ENCODE data around the gene TCERG1L. TPM values are rescaled to one million over a fixed set of nuclear protein-coding genes. Genes with fewer than 3 reads are reported as not detected.

TCERG1L gene
- total and polyA plus RNA-seq, 9 of the 15 experiments (the other 6 are each of a cell fraction or from before 2014, with no cell fraction given): not detected

GRCh38 chr10:131046194-131046593, 265.3 kb downstream of the TCERG1L start:
- in situ Hi-C loops (cut with MboI) (no loop called here), intact Hi-C loops (cut with micrococcal nuclease) (no loop called here)
- no peak overlapping the region for H3K9ac ChIP-seq (ENCODE audit: insufficient read depth in 1 of 2, low read depth in 2 of 2, low read length in 2 of 2)
- ChIA-PET CTCF (ENCODE audit: low intra/inter-chr PET ratio) (no interaction called here), POLR2A (no interaction called here)
- no peak overlapping the region for H2AFZ ChIP-seq (ENCODE audit: low read depth, low read length)
- no peaks in the 10 kb centered on the region for H3K27me3 ChIP-seq (ENCODE audit: control insufficient read depth in 2 of 2, insufficient read depth in 2 of 2, low read length in 2 of 2)
- BruUV-seq (replicated peaks): no TSS peak
- H3K27ac ChIP-seq (ENCODE audit: extremely low read depth, low read depth, low read length): no peak overlapping the region
- H4K20me1 ChIP-seq (replicated peaks; ENCODE audit: control insufficient read depth, insufficient read depth, low read length): no peaks in the 10 kb centered on the region
- H3K4me1 ChIP-seq (replicated peaks in 1 of 2; ENCODE audit: control insufficient read depth in 2 of 2, insufficient read depth in 2 of 2, low read length in 2 of 2): no peaks in the 10 kb centered on the region
- no peak overlapping the region for H3K4me3 ChIP-seq
- no peaks in the 10 kb centered on the region for H3K79me2 ChIP-seq (ENCODE audit: control insufficient read depth, insufficient read depth, low read length)
- no peak overlapping the region for H3K4me2 ChIP-seq (ENCODE audit: insufficient read depth, low read length)
- no peak for FAIRE-seq
- no peaks in the 10 kb centered on the region for H3K9me1 ChIP-seq (ENCODE audit: control insufficient read depth, insufficient read depth, low read length)
- no peak for DNase-seq (ENCODE audit: extremely low read depth in 1 of 4, low spot score in 3 of 4)
- WGBS (ENCODE audit: insufficient coverage, low coverage, missing lambda C conversion rate): 4% methylated on average over 5 of the region's 10 CpGs
- H3K9me3 ChIP-seq (replicated peaks; ENCODE audit: control insufficient read depth, insufficient read depth, low read depth, low read length): no peaks in the 10 kb centered on the region
- TF ChIP-seq U2AF2 (optimal IDR thresholded peaks at IDR 0.05; ENCODE audit: low read depth, low read length) (no peak), ZBTB9 (CRISPR knock-in tag; IDR thresholded peaks at IDR 0.05) (no peak), ZNF134 (CRISPR knock-in tag; conservative IDR thresholded peaks at IDR 0.05) (no peak), HMGN3 (IDR thresholded peaks at IDR 0.05; ENCODE audit: borderline replicate concordance, extremely low read depth, insufficient read length, low read depth, low read length) (no peak), FOXA3 (CRISPR knock-in tag; conservative IDR thresholded peaks at IDR 0.05 in 1 of 2, IDR thresholded peaks at IDR 0.05 in 1 of 2) (no peak), ZNF717 (CRISPR knock-in tag; IDR thresholded peaks at IDR 0.05) (no peak), GATA2 (CRISPR knock-in tag; IDR thresholded peaks at IDR 0.05) (no peak)
- TF ChIP-seq, protein P1, sequence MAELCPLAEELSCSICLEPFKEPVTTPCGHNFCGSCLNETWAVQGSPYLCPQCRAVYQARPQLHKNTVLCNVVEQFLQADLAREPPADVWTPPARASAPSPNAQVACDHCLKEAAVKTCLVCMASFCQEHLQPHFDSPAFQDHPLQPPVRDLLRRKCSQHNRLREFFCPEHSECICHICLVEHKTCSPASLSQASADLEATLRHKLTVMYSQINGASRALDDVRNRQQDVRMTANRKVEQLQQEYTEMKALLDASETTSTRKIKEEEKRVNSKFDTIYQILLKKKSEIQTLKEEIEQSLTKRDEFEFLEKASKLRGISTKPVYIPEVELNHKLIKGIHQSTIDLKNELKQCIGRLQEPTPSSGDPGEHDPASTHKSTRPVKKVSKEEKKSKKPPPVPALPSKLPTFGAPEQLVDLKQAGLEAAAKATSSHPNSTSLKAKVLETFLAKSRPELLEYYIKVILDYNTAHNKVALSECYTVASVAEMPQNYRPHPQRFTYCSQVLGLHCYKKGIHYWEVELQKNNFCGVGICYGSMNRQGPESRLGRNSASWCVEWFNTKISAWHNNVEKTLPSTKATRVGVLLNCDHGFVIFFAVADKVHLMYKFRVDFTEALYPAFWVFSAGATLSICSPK (IDR thresholded peaks at IDR 0.05; ENCODE audit: borderline replicate concordance): no peak
- TF ChIP-seq, protein P2, sequence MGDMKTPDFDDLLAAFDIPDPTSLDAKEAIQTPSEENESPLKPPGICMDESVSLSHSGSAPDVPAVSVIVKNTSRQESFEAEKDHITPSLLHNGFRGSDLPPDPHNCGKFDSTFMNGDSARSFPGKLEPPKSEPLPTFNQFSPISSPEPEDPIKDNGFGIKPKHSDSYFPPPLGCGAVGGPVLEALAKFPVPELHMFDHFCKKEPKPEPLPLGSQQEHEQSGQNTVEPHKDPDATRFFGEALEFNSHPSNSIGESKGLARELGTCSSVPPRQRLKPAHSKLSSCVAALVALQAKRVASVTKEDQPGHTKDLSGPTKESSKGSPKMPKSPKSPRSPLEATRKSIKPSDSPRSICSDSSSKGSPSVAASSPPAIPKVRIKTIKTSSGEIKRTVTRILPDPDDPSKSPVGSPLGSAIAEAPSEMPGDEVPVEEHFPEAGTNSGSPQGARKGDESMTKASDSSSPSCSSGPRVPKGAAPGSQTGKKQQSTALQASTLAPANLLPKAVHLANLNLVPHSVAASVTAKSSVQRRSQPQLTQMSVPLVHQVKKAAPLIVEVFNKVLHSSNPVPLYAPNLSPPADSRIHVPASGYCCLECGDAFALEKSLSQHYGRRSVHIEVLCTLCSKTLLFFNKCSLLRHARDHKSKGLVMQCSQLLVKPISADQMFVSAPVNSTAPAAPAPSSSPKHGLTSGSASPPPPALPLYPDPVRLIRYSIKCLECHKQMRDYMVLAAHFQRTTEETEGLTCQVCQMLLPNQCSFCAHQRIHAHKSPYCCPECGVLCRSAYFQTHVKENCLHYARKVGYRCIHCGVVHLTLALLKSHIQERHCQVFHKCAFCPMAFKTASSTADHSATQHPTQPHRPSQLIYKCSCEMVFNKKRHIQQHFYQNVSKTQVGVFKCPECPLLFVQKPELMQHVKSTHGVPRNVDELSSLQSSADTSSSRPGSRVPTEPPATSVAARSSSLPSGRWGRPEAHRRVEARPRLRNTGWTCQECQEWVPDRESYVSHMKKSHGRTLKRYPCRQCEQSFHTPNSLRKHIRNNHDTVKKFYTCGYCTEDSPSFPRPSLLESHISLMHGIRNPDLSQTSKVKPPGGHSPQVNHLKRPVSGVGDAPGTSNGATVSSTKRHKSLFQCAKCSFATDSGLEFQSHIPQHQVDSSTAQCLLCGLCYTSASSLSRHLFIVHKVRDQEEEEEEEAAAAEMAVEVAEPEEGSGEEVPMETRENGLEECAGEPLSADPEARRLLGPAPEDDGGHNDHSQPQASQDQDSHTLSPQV (IDR thresholded peaks at IDR 0.05): no peak
- TF ChIP-seq, protein P3, sequence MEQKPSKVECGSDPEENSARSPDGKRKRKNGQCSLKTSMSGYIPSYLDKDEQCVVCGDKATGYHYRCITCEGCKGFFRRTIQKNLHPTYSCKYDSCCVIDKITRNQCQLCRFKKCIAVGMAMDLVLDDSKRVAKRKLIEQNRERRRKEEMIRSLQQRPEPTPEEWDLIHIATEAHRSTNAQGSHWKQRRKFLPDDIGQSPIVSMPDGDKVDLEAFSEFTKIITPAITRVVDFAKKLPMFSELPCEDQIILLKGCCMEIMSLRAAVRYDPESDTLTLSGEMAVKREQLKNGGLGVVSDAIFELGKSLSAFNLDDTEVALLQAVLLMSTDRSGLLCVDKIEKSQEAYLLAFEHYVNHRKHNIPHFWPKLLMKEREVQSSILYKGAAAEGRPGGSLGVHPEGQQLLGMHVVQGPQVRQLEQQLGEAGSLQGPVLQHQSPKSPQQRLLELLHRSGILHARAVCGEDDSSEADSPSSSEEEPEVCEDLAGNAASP (IDR thresholded peaks at IDR 0.05): no peak
- TF ChIP-seq, protein P4, sequence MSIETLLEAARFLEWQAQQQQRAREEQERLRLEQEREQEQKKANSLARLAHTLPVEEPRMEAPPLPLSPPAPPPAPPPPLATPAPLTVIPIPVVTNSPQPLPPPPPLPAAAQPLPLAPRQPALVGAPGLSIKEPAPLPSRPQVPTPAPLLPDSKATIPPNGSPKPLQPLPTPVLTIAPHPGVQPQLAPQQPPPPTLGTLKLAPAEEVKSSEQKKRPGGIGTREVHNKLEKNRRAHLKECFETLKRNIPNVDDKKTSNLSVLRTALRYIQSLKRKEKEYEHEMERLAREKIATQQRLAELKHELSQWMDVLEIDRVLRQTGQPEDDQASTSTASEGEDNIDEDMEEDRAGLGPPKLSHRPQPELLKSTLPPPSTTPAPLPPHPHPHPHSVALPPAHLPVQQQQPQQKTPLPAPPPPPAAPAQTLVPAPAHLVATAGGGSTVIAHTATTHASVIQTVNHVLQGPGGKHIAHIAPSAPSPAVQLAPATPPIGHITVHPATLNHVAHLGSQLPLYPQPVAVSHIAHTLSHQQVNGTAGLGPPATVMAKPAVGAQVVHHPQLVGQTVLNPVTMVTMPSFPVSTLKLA (conservative IDR thresholded peaks at IDR 0.05): no peak
- no peak for ATAC-seq
- no peaks in the 10 kb centered on the region for H3K36me3 ChIP-seq (ENCODE audit: control insufficient read depth, insufficient read depth, low read length)
